KBM-7 (cell line): Measurements from ENCODE around the gene SEMA3F.

Experiments
- DNase-seq: peaks from one replicate; pipeline ENCODE4 v3.0.0-alpha.2; 2015
- in situ Hi-C: fragments of 300-500 bp; cut with MboI; formaldehyde crosslinking; loops from 2 replicates; pipeline ENCODE4 v1.14.3; 2020; ENCODE audit warnings: low sequenced_read_pairs, low pct_unique_long_range_greater_than_20kb, mixed read lengths

Gene SEMA3F

DNA sequence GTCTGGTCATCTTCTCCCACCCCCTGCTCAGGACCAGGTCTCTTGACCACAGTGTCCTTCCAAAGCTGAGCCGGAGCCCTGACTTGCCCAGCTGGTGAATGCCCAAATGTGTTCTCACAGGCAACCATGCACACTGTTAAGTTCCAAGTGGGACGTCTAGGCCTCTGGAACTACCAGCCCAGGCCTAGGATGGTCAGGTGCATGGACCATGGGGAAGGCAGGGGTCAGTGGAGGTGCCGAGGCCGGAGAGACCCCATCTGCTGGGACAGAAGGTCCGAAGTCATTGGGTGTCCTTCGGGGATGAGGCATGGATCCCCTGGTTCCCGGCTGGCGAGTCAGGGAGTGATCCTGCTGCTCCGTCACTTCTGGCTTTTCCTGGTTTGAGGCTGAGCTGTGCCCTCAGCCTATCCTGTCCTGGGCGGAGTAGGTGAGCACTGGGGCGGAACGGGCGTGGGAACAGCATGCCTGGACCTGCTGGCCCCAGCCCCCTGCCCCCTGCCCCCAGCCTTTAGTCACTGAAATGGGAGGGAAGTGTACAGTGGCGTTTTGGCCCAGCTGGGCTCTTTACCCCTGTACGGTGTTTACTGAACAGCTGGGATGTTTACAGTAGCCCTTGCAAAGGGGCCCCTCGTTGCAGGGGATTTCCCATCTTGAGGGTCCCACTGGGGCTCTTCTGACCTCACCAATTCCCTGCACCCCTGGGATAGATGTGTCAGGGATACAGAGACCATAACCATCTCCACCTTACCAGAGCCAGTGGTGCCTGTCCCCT is 12.1 kb downstream of the SEMA3F start:
- no peak for DNase-seq
- in situ Hi-C loops, result no loop called here

DNA sequence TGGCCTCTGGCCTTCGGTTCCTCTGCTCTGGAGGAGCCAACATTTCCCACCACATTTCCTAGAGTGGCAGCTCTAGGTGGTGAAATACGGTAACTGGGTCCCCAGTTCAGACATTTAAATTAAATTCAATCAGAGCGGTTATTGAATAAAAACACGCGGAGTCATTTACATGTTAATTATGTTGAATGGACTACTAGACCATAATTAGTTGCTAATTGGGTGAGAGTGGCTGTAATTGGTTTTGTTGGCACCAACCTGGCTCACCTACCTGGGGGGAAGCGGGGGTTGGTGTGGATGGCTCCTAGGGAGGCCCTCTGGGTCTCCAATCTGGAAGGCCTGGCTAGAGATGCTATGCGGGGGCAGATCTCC is 12.7 kb downstream of the SEMA3F start:
- in situ Hi-C loops, result no loop called here
- DNase-seq, result no peak

DNA sequence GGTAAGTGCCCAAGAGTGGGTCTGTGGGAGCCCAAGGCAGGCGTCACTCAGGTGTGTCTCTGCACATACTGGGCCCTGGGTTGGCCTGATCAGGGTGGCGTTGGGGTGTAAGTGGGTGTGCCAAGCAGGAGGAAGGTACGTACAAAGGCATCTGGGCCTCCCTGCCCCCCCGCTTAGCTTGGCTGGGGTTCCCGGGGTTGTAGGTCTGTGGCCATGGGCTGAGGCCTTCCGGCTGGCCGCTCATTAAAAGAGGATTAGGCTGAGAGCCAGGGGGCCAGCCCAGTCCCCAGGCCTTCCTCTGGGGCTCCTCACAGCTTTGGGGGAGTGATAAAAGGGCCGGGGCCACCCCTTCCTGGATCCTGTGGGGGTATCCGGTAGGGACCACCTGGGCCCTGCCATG is 13.3 kb downstream of the SEMA3F start:
- in situ Hi-C loops, result no loop called here
- DNase-seq, result no peak

DNA sequence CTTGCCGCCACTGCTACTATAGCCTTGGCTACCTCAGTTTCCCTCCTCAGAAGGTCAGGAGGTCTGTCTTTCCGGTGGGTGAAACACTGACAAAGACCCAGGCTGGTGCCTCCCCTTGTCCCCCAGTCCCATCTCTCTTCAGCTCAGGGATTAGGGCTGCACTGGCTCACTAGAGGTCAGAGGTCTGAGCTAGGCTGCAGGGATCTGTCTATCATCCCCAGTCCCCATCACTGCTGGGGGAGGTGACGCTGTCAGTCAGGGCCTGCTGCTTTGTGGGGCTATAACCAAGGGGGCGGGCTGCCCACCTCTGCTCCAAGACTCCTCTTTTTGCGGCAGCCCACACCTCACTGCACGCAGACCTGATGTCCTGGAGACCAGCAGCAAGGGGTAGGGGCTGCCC is 13.7 kb downstream of the SEMA3F start:
- DNase-seq, result no peak

DNA sequence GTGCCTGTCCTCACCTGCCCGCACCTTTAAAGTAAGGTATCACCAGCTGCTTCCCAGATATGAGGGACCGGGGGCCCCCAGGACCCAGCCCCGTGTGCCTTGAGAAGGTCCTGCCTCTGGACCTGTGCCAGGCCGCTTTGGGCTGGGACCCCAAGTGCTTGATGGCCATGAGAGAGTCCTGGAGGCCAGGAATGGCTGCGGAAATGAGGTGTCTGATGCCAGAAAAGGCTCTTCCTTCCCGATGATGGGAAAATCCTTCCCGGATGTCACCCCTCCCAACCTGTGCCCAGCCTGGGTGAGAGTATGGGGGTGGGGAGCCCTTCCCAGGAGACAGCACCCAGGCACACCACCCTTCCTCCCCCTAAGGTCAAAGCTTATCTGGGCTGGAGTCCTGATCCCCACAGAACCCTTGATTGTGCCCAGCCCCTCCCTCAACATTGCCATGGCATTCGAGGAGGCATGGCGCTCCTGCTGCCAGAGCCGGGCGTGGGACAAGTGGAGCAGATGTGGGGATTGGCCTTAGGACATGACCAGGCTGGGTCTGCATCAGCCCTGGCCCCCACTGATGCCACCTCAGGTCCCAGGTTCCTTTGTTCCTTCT is 14.2 kb downstream of the SEMA3F start:
- in situ Hi-C loops, result no loop called here
- no peak for DNase-seq

More for the DNA sequence above, 13.7 kb downstream of the SEMA3F start:
- in situ Hi-C loops, result no loop called here

DNA sequence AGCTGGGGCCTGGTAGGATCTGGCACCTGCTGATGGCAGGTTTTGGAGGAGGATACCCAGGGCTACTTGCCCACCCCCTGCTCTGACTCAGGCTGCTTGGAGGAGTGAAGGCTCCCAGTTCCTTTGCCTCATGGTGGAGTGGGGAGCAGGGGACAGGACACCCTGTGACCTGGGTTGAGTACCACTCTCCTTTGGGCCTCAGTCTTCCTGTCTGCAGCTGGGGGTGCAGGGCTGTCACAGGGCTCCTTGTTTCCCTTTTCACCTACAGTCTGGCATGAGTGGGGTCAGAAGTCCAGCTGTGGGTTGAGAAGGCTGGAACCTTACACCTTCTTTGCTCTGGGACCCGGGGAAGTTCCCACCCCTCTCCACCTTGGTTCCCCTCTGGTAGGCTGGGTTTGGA is 14.7 kb downstream of the SEMA3F start:
- in situ Hi-C loops, result no loop called here
- DNase-seq, result no peak

DNA sequence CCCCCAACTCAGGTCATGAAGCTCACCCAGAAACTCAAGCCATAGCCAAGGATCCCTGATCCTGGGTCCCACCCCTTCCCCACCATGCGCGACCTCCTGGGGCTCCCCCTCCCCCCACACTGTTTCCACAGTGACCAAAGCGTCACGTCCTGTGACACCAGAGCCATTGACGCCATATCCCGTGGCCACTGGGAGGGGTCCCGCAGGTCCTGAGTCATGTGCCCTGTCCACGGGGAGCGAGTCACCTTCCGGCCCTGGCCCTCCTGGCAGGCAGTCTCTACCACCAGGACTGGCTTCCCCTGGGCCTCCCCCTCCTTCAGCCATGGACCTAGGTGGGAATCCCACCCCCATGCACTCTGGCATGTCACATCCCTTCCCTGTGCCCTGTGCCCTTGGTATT is 15.6 kb downstream of the SEMA3F start:
- in situ Hi-C loops, result no loop called here
- no peak for DNase-seq

DNA sequence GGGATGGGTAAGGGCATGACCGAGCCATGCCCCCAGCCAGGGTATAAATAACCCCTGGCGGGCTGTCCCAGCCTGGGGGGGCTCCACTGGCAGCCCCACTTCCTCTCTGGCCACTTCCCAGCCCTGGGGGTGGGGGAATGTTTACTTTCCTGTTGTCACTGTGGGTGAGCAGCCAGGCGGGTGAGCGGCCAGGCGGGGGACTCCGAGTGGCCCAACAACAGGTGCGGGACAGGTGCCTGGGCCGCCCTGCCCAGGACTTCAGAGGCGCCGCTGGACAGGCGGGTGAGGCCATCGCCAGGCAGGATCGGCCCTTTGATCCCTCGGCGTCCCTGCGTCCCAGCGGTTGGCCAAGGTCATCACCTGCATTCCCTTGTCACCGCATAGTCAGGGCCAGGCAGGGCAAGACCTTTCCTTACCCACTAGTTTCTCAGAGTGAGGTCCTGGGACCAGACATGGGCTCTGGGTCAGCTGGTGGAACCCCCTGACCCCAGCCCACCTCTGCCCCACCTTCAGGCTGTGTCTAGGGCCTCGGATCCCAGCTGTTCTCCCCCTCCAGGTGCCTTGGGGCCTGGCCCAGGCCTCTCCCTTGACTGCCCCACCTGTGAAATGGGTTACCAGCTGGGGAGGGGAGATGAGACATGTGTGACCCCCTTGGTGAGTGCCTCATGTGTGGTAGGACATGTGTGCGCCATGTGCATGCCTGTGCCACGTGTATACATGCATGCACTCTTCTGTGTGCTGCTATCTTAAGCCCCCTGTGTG is 16.6 kb downstream of the SEMA3F start:
- in situ Hi-C loops, result no loop called here
- no peak for DNase-seq

DNA sequence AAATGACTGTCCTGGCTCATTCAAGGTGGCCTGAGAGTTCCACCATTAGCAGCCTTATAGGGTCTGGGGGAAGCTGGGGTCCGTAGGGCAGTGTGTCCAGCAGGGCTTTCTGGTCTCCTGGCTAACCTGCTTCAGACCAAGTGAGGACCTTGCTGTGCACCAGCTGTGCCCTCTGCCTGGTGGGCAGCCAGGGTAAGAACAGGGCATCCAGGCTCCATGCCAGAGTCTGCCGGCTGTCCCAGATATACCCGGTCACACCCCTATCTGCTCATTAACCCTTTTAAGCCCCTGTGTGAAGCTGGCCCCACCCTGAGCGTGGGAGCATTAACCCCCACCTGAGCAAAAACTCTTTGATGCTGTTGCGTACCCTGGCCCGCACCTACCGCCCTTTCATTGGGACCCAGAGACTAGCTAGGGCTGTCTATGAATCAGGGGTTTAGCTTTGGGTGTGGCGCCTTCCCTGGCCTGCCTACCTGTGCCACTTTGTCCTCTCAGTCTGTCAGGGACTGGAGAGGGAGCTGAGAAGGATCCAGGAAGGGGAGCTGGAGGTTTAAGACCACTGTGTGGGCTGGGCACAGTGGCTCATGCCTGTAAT is 17.6 kb downstream of the SEMA3F start:
- DNase-seq, result no peak
- in situ Hi-C loops, result no loop called here

DNA sequence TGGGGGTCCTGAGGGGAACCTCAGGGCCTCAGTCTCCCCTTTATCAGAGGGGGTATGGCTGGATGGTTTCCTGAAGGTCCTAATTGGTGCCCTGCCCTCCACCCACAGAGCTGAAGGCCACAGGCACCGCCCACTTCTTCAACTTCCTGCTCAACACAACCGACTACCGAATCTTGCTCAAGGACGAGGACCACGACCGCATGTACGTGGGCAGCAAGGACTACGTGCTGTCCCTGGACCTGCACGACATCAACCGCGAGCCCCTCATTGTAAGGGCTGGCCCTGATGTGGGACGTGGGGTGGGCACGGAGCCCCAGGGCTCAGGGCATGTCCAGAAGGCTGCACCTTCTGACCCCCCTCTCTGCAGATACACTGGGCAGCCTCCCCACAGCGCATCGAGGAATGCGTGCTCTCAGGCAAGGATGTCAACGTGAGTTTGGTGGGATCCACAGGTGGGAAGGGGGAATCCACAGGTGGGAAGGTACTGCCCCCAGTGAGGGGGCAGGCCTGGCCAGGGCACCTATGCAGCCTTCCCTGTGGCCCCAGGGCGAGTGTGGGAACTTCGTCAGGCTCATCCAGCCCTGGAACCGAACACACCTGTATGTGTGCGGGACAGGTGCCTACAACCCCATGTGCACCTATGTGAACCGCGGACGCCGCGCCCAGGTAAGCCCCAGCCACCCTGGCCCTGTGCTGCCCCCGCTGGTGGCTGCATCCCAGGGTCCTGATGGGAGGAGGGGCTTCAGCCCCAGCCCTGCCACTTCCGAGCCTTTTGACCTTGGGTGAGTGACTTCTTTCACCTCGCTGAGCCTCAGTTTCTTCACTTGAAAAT is 18.8 kb downstream of the SEMA3F start:
- in situ Hi-C loops, result no loop called here

DNA sequence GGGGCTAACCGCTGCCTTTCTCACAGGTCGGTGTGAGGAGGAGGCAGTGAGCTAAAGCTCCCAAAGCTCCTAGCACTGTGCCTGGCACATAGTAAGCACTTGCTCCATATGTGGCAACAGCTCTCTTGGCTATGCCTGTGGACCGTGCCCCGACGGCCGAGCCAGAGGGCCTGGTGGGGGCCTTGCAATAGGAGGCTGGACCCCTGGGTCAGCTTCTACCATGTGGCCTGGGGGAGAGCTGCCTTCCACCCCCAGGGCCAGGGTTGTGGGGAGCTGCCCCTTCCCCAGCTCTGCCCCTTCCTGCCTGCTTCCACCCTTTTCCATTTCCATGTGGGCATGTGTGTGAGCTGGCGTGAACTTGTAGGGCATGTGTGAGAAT is 19.4 kb downstream of the SEMA3F start:
- in situ Hi-C loops, result no loop called here
- DNase-seq, result no peak

More for the DNA sequence above, 18.8 kb downstream of the SEMA3F start:
- DNase-seq, result no peak

DNA sequence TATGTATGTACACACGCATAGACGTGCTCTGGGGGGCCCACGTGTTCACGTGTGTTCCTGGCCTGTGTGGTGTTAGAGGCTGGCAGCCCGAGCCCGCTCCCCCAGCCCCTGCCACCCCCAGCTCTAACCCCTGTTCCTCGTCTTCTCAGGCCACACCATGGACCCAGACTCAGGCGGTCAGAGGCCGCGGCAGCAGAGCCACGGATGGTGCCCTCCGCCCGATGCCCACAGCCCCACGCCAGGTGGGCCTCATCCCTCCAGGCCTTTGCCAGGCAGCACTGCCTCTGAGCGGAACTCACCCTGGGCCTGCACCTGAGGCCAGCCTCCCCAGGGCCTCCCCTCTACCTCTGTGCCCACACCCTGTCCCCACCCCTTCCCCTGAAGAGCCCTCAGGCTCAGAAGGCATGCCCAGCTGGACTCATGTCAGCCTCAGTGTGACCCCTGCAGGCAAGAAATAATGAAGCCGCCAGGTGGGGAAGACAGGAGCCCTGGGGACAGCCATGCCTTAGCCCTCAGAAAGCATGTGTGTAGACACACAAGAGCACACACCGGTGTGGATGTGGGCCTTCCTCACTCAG is 19.9 kb downstream of the SEMA3F start:
- in situ Hi-C loops, result no loop called here
- DNase-seq, result no peak

DNA sequence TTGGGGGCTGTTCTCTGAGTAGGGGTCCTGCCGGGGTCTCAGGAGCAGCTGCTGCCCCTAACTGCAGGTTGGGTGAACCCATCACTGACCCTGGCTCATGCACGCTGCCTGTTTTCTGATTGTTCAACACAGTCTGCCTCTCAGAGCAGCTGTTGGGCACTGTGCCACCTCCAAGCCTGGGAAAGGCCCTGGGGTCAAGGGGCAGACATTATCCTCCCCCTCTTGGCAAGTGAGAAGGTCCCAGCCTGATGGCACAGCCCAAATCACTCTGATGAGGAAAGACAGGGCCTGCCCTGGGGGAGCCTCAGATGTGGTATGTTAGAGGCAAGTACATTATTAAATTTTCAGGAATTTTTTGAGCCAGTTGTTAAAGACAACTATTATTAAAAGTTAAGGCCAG is 22.2 kb downstream of the SEMA3F start:
- DNase-seq, result no peak
- in situ Hi-C loops, result no loop called here

DNA sequence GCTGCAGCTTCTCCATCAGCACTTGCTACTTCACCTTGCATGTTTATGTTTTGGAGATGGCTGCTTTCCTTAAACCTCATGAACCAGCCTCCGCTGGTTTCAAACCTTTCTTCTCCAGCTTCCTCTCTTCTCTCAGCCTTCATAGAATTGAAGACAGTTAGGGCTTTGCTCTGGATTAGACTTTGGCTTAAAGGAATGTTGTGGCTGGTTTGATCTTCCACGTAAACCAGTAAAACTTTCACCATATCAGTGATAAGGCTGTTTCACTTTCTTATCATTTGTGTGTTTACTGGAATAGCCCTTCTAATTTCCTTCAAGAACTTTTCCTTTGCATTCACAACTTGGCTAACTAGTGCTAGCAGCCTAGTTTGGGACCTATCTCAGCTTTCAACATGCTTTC is 24.6 kb downstream of the SEMA3F start:
- DNase-seq, result no peak
- in situ Hi-C loops, result no loop called here

DNA sequence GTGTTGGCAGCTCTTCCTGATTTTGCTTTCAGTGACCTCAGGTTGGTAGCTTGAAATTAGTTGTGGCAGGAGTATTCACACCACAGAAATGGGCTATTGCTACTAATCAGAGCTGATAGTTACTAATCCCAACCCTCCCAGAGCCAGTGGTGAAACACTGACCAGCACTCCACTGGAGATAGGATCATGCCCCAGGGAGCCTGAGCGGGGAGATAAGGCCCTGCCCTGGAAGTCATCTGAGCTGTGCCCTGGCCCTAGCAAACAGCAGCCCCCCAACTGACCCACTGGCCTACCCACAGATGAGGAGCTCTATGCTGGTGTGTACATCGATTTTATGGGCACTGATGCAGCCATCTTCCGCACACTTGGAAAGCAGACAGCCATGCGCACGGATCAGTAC is 26.9 kb downstream of the SEMA3F start:
- in situ Hi-C loops, result no loop called here
- no peak for DNase-seq

DNA sequence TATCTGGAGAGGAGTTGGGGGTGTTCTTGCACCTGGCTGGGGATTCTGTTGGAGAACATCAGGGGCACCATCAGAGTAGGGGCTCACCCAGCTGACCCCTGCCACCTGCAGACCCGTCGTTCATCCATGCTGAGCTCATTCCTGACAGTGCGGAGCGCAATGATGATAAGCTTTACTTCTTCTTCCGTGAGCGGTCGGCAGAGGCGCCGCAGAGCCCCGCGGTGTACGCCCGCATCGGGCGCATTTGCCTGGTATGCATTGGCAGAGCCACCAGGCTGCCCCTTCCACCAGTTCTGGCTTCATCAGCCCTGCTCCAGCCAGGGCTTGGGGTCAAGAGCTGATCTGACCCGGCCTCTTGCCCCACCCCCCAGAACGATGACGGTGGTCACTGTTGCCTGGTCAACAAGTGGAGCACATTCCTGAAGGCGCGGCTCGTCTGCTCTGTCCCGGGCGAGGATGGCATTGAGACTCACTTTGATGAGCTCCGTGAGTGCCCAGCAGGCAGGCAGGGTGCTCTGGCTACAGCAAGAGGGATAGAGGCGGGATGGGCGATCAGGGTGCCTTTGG is 27.5 kb downstream of the SEMA3F start:
- no peak for DNase-seq
- in situ Hi-C loops, result no loop called here

DNA sequence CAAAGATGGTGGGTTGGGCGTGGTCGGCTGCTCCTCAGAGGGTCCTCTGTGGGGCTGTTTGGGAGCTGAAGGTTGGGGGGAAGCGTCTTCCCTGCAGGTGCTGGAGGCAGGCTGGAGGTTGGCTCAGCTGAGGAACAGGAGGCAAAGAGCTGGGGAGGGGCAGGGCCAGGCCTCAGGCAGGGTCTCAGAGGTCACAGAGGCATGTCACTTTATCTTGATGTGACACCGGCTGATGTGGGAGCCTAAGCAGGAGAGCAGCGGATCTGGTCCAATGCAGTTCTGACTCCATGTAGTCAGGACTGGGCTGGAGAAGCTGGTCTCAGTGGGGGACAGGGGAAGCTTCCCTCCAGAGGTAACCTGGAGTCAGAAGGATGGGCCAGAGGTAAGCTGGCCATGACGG is 28.6 kb downstream of the SEMA3F start:
- no peak for DNase-seq
- in situ Hi-C loops, result no loop called here

DNA sequence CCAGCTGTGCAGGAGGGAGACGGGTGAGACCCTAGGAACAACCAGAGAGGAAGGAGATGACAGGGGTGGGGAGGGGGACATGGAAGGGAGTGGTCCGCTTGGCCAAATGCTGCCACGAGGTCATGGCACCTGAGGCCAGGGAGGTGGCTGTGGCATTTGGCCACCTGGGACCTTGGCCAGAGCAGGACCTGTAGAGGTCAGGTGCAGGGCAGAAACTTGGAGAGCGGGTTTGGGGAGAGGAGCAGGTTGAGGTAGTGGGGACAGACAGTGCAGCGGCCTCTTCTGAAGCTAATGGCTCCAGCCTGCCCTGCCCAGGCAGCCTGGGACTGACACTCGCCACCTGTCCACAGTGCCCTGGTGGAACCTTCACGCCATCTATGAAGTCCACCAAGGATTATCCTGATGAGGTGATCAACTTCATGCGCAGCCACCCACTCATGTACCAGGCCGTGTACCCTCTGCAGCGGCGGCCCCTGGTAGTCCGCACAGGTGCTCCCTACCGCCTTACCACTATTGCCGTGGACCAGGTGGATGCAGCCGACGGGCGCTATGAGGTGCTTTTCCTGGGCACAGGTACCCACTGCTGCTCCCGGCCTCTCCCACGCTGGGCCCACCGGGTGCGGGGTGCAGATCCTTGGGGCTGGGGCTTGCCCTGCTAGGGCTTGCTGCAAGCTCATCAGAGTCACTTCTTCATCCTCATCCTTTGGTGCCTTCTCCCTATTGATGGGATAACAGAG is 29.3 kb downstream of the SEMA3F start:
- in situ Hi-C loops, result no loop called here
- no peak for DNase-seq
